Right renal cortex interstitium (tissue), 3 donors: ENCODE measurements around the gene ARID4B. TPM values are rescaled to one million over a fixed set of nuclear protein-coding genes. Genes with fewer than 3 reads are reported as not detected.

ENCODE experiments used
- DNase-seq, 3 donors: peaks; one replicate each; pipeline ENCODE4 v3.0.0-alpha.2; 2013; ENCODE audit warnings: low read depth in 3 of 3, low spot score in 2 of 3
- polyA plus RNA-seq, 3 donors: library from polyadenylated mRNA; unstranded; fragments of 120-200 nt; gene quantifications; one replicate each; pipeline ENCODE4 v1.2.1, GENCODE V29; 2013; ENCODE audit not compliant: insufficient read length in 3 of 3

Gene ARID4B
- polyA plus RNA-seq, 3 donors, result 51.5 to 62.1 (median 55.0) TPM

DNA sequence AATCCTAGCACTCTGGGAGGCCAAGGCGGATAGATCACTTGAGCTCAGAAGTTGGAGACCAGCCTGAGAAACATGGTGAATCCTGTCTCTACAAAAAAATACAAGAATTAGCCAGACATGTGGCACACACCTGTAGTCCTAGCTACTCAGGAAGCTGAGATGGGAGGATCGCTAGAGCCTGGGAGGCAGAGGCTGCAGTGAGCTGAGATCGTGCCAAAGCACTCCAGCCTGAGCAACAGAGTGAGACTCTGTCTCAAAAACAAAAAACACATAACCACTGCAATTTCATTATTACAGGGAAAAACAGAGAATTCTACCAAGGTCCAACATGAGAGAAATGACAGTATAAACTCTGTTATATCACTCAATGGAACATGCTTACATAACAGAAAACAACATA is 194.9 kb downstream of the ARID4B start:
- no peak for DNase-seq

DNA sequence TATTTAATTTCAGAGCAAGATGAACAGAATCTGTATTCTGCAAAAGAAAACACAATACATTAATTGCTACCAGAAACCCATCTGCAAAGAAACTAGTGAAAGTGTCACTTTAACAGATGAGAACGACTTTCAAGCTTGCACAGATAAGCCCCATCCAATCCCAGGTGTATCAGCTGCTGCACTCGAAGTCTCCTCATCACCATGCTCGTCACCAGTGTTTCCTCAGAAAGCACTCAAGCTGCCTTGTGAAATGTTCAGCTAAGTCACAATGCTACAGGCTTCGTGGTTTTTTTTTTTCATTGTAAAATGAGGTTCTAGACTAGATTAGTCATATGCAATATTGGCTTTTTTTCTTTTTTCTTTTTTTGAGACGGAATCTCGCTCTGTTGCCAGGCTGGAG is 196.0 kb downstream of the ARID4B start:
- no peak for DNase-seq

DNA sequence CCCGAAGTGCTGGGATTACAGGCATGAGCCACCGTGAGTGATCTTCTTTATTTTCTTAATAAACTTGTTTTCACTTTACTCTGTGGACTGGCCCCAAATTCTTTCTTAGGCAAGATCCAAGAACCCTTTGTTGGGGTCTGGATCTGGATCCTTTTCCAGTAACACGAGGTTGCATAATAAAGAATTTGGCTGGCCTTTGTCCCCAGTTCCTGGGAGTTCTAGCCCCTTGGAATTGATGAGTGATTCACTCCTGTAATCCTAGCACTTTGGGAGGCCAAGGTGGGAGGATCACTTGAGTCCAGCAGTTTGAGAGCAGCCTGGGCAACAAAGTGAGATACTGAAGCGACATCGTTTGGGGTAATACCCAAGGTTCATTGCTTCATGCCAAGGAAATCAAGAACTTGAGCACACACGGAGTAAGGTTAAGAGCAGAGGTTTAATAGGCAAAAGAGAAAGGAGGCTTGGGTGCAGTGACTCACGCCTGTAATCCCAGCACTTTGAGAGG is 197.2 kb downstream of the ARID4B start:
- no peak for DNase-seq

DNA sequence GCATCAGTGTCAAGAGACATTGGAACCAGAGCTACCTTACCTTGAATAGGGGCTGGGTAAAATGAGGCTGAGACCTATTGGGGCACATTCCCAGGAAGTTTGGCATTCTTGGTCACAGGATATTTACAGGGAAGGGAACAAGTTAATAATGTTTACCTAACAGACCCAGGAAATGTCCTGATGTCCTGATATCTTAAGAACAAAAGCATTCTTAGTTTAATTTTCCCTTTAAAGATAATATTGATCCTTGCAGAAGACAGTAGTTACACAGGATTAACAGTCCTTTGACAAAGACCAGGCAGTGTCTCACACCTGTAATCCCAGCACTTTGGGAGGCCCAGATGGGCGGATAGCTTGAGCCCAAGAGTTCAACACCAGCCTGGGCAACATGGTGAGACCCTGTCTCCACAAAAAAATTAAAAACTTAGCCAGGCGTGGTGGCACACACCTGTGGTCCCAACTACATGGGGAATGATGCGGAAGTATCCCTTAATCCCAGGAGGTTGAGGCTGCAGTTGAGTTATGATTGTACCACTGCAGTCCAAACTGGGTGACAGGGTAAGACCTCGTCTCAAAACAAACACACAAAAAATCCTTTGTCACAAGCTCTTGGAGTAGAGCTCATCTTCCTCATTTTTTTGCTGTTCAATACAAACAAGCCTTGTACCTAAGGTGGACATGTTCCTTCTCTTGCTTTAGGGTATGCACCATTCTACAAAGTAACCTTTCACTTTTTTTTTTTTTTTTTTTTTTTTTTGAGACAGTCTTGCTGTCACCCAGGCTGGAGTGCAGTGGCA is 198.0 kb downstream of the ARID4B start:
- DNase-seq, result no peak

DNA sequence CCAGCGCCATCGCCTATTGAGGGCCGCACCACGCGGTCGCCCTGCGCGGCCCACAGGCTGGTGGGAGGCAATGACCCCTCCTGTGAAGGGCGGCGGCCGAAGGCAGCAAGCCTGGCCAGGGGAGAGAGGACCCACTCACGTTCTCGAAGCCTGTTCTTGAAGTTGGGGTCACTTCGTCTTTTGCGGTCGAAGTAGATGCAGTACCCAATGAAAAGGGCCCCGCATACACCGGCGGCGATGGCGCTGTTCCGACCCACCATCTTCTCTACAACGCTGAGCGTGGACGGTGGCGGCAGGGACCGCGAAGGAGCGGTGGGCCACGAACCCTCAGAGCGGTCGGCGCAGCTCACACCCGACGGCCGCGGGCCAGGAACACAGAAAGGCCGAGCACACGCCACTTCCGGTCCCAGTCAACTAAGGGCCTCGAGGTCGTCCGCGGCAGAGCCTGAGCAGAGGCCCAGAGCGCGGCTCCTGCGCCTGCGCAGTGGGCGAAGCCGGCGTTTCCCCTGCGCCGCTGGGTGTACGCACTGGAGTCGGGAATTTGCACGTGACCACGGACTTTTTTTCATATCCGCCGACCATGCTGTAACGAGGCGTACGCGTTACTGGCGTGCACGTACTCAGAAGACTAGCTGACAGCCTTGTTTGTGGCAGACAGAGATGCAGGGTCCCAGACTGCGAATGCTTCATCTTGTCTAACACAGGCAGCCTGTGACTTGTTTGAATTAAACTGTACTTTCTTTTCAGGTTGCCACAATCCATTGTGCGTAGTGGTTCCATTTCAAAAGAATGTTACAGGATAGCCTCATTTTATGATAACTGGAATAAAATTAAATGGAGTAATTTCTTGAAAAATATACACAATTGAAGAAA is 199.3 kb downstream of the ARID4B start, which contains the start of gene TOMM20:
Gene TOMM20 (minus strand): TSS at position 382 of the 873 bp plus-strand sequence. CDS start 122 bp downstream, at position 260.
- DNase-seq, result peak; percentile 92 to 96 (median 96)

DNA sequence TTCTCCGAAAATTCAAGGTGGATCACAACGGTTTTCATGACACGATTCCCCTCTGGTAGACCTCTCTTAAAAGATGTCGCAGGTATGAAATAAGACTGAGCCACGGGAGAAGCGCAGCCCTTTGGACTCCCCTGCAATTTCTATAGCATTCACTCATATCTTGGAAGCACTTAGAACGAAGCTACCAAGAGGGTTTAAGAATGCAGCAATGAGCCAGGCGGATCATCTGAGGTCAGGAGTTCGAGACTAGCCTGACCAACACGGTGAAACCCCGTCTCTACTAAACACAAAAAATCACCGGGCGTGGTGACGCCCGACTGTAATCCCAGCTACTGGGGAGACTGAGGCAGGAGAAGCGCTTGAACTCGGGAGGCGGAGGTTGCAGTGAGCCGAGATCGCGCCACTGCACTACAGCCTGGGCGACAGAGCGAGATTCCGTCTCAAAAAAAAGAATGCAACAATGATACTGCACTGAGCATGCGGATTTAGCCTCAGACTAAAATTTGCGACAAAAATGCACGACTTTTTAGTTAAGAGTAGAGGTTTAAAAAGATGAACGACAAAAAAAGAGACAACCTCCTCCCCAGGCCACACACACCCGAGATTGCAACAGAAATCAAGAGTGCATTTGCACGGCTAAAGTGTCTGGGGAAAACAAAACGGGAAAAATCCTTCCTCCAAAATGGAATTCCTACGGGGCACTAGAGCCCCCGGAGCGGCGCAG is 200.1 kb downstream of the ARID4B start:
- no peak for DNase-seq

DNA sequence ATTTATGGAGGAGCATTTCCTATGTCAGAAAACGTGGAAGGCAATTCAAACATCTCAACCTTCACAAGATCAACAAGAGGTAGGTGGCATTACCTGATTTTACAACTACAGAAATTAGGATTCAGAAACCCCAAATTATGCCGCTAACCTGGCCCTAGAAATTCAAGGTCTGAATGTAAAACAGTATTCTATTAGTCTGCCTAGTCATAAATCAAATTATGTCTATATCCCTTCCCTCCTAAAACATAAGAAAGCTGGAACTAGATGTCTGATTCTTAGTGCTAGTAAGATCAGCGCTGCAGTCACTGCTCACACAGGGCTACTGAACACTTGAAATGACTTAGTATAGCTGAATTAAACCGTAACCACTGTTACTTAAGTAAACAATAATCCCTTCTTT is 200.8 kb downstream of the ARID4B start:
- no peak for DNase-seq

DNA sequence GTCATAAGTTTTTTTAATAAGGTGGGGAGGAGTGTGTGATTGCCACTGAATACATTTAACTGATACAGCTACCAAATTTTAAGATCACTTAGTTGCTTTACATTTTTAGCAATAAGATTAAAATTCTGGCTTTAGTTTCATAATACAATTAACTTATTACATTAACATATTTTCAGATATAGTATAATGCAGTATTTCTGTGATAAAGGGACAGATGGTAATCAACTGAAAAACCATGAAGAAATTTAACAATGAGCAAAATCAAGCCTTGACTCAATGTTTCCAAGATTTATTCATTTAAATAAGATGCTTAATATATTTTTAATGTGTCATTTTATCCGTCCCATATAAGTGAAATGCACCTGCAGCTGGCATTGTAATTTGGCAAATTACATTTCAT is 203.3 kb downstream of the ARID4B start:
- no peak for DNase-seq

DNA sequence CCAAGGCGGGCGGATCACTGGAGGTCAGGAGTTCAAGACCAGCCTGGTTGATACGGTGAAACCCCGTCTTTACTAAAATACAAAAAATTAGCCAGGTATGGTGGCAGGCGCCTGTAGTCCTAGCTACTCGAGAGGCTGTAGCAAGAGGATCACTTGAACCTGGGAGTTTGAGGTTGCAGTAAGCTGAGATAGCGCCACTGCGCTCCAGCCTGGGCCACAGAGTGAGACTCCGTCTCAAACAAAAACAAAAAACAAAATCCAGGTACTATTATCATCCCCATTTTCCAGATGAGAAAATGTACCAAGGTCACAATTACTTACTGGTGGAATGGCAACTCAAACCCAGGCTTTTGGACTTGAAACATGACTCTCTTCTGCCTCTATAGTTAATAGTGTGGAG is 203.9 kb downstream of the ARID4B start:
- DNase-seq, result no peak

DNA sequence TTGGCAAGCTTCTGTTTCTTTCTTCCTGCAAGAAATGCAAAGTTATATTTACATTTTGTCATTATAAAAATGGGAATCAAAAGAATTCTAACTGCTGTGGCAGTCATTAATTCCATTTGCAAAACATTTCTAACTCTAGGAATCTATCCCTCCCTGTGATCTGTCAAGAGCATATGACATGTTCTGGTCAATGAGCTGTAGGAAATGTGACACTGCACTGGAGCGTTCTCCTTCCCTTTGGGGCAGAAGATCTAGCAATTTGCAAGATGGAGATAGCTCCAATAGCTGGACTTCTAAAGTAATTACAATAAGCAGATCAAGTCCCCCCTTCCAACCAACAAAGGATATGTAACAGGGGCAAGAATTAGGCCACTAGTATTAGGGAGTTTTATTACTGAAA is 205.6 kb downstream of the ARID4B start:
- DNase-seq, result no peak

Other genes starting within 250 kb of the ARID4B start
- 100 to 1,000 TPM; 213 to 240 (median 221) TPM for gene TOMM20, start 199.3 kb downstream of the ARID4B start, polyA plus RNA-seq
- 10 to 100 TPM; 74.8 to 85.1 (median 75.9) TPM for gene RBM34, start 166.9 kb downstream of the ARID4B start, polyA plus RNA-seq
- gene GGPS1, start 391 bp upstream of the ARID4B start, polyA plus RNA-seq, result 10 to 100 TPM; 52.7 to 62.8 (median 54.0) TPM
- 10 to 100 TPM; 51.2 to 61.3 (median 54.1) TPM for gene TBCE, start 39.2 kb upstream of the ARID4B start, polyA plus RNA-seq
- 10 to 100 TPM; 23.0 to 26.1 (median 24.1) TPM for gene B3GALNT2, start 176.3 kb upstream of the ARID4B start, polyA plus RNA-seq